ENCODE measurements around the gene PCNX2.

GRCh38 chr1:232939748-232940147 is 355.8 kb downstream of the PCNX2 start:
- TF ChIP-seq CTCF (IDR thresholded peaks at IDR 0.05; ENCODE audit: insufficient read depth, low read depth, low read length) (no peak), EZH2 (IDR thresholded peaks at IDR 0.05; ENCODE audit: insufficient read depth, low read length) (no peak)

Measured in astrocyte (in vitro differentiated cells and primary cell).